Left forelimb (tissue), 1 donor: ENCODE measurements around the gene FLCN.
A peak's percentile ranks its signal among the peaks of the same experiment; 100 is the strongest.
"Not testable (repeated sequence)": the region's sequence is repeated elsewhere in the genome, so short reads cannot be mapped to it uniquely, and the experiment has no call there.

Experiments used
- DNase-seq: peaks from one replicate; pipeline ENCODE4 v3.0.0-alpha.2; 2018; ENCODE audit warnings: low spot score

FLCN gene

GRCh38 chr17:17213775-17214174, 23.2 kb downstream of the FLCN start:
- DNase-seq: no peak

DNA sequence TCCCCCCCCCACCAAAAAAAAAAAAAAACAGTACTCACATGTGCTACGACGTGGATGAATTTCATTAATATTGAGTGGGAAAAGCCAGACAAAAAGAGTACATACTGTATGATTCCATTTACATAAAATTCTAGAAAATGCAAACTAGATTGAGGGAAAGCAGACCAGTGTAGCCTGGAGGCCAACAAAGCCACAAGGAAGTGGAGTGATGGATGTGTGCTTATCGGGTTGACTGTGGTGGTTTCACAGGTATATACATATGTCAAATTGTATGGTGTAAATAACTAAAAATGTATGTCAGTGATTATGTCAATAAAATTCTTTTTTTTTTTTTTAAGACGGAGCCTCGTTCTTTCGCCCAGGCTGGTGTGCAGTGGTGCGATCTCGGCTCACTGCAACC, 29.0 kb downstream of the FLCN start:
- DNase-seq: no peak

DNA sequence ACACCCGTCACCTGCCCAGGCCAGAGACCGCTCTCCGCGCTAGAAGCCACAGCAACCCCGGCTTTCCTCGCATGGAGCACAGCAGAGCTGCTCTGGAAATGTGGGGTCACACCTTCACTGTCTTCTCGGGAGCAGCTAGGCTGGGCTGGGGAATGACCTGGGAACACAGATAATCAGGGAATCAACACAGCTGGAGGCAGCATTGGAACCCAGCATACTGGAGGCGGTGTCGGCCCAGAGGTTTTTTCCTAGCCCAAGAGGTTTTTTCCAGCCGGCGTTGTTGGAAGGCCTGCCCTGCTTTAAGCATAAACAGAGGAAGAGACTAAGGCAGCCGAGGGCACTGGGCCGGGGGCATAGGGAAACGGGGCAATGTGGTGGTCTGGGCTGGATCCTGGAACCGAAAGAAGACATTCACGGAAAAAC, 30.0 kb downstream of the FLCN start:
- no peak for DNase-seq

DNA sequence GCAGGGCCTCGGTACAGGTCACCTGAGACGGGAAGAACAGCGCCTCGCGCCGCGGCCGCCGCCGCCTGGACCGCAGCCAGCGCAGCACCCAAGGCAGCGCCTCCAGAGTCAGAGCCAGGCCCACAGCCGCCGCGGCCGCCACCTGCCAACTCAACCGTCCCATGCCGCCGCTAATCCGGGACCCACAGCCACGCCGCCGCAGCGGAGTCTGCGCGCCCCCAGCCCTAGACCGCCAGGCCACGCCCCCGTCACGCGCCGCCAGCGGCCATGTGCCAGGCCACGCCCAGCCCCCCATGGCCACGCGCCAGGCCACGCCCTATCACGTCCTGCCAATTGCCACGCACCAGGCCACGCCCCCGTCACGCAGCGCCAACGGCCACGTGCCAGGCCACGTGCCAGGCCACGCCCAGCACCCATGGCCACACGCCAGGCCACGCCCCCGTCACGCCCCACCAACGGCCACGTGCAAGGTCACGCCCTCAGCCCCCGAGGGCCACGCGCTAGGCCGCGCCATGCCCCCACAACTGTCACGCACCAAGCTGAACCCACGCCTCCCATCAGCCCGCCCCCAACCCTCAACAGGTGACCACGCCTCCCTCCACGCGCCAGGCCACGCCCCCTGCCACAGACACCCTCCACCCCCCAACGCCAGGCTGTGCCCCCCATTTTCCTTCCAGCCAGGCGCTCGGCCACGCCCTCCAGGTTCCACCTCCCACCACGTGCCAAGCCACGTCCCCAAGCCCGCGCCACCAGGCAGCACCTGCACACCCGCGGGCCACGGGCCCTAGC, 30.6 kb downstream of the FLCN start, which contains the start of gene PLD6:
Gene PLD6, minus strand, starts transcription at position 210 of the 789 bp plus-strand sequence. Its CDS starts 47 bp downstream, at position 163.
- DNase-seq: peak; percentile 79

DNA sequence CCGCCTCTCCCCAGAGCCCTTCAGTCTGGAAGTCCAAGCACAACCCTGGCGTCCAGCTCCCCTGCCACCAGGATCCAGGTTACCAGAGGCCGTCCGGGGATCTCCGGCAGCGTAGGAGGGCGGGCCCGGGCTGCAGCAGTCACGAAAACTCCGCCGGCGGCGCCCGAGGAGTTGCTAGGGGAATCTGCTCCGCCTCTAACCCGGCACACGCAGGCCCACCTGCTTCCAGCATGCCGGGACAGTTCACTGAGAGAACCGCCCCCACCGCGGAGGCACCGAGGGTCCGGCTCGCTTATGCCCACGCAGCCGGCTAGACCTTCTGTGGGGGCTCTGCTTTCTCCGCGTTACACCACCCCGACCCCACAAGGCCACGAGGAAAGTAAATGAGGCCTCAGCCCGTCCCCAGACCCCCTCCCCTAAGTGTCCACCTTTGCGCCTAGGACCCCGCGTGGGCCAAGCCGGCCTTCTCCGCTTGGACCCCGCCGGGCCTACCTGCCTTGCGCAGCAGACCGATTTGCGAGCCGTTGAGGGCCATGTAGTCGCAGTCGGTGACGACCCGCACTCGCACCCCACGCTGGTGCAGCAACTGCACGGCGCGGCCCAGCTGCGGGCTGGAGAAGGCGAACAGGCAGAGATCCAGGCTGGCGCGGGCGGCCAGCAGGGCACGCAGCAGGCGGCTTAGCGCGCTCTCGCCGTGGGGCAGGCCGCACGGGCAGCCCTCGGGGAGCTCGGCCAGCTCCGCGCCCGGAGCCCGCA, 31.4 kb downstream of the FLCN start:
- DNase-seq: peak; percentile 74

DNA sequence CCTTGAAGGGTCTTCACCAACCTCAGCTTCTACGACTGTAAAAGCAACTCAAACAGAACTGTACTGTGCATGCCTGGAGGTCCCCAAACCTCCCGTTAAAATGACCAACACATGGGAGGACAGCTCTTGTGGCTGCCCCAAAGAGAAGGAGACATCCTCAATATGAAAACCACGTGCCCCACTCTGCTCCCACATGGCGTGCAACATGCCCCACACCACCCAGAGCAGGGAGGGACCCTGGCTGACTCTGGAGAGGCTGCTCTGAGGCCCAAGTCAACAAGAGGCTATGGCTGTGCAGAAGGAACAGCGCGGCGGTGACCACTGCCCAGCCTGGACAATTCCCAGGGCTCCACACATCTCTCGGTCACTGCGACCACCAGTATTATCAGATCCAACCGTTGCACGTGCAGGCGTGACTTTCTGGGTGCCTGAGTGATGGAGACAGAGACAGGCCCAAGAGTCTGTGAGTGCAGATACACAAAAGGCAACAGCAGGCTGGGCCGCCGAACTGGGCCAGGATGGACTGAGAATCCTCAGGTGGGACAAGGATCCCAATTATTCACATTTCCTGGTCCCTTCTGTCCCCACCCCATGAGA, 32.2 kb downstream of the FLCN start:
- no peak for DNase-seq

DNA sequence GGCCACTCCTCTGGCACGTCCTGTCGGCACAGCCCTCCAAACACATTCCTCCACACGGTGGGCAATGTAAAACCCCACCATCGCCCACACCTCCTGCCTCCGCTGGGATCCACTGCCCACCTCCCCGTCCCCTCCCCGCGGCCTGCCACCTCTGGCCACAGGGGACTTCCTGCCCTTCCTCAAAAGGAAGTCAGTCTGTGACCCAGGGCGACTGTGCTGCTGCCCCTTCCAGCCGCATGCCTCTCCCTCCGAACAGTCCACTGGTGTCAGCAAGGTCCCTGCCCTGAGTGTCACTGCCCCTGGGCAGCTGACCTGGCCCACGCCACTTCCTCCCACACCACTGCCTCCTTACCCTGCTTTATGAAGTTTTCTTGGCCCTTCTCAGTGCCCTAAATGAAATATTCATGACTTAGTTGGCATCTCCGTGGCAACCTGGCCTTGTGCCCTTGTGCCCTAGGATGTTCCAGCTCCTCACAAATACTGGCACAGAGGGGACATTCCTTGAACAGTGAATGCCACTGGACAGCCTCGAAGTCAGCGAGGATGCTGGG, 32.9 kb downstream of the FLCN start:
- DNase-seq: no peak

GRCh38 chr17:17203173-17203730, 33.7 kb downstream of the FLCN start:
- DNase-seq: no peak

- no peak for DNase-seq
These were observed 35.1 kb downstream of the FLCN start for GRCh38 chr17:17201907-17202306.

GRCh38 chr17:17201271-17201670, 35.7 kb downstream of the FLCN start:
- no peak for DNase-seq

- no peak for DNase-seq
These were observed 36.1 kb downstream of the FLCN start for GRCh38 chr17:17200831-17201230.

DNA sequence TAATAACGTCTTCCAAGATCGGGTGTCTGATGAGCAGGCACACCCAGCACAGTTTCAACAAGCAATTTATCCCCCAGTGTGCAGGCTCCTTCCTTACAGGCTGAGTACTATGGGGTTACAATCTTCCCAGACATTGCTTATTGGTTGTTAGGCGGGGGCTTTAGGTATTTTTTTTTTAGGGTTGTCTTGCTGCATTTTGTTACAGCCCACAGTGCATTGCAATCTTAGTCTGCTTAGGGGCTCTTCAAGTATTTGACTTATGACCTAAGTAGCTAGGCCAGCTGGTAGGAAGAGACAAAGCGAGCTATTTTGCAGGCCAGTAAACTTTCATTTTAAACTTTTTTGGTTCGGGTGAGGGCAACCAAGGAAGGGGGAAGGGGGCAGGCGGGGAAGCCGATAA, 36.7 kb downstream of the FLCN start:
- no peak for DNase-seq

DNA sequence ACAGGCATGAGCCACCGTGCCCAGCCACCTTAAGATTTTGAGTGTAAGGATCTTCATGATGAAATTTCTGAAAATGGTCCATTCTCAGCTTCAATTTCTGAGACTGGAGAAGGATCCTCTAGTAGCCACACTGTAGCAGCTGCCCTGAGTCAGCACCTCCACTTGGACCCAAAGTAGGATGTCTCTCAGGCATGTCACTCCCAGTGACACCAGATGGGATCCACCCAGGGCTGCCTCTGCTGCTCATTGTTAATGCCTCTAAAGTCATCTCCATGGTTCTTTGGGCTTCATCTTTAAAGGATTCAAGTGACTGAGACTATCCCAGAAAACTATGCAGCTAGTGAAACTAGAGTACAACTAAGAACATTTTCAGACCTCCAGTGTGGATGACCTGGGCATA, 38.7 kb downstream of the FLCN start:
- no peak for DNase-seq

- DNase-seq: no peak
These were observed 40.2 kb downstream of the FLCN start for GRCh38 chr17:17196776-17197175.

DNA sequence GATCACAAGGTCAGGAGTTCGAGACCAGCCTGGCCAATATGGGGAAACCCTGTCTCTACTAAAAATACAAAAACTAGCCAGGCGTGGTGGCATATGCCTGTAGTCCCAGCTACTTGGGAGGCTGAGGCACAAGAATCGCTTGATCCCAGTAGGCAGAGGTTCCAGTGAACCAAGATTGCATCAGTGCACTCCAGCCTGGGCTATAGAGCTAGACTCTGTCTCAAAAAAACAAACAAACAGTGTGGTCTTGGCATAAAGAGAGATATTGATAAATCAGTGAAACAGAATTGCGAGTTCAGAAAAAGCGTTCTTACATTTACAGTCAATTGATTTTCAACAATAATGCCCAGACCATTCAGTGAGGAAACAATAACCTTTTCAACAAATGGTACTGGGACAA, 41.5 kb downstream of the FLCN start:
- DNase-seq: not testable (repeated sequence)

DNA sequence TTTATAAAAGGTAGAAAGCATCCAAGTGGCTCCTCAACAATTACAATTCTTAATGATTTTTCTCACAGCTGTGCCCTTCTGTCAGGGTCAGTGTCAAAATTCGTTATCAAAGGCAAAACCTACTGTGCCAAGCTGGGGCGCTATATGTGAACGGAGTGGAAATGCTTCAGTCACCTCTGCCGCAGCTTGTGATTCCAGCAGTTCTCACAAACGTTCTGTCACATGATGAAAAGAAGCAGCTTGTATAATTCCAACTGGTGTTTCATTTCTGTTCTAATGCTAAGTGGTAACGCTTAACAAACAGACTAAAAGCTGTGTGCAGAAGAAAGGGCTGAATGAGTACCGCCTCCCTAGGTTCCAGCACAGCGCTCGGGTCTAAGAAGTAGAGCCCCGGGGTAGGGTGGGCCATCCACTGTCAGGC, 45.0 kb downstream of the FLCN start:
- DNase-seq: no peak

- no peak for DNase-seq
These were observed 45.6 kb downstream of the FLCN start for GRCh38 chr17:17191346-17191792.

GRCh38 chr17:17190188-17190587, 46.8 kb downstream of the FLCN start:
- no peak for DNase-seq

DNA sequence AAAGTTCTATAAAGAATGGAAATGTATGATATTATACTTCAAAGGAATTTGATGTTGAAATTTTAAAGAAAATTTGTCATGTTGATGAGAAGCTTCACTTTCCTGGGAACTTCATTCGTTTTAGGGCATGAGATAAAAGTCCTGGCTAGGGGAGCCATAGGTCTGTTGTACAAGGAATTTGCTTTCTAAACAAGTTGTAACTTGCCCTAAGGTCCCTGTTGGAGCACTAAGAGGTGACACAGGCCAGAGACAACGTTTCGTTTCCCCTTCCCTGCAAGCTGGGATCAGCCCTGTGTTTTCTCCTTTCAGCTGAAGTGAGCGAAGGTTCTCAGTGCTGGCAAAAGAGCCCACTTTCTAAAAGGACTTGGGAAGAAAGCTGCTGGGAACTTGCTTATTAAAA, 47.4 kb downstream of the FLCN start:
- DNase-seq: no peak

DNA sequence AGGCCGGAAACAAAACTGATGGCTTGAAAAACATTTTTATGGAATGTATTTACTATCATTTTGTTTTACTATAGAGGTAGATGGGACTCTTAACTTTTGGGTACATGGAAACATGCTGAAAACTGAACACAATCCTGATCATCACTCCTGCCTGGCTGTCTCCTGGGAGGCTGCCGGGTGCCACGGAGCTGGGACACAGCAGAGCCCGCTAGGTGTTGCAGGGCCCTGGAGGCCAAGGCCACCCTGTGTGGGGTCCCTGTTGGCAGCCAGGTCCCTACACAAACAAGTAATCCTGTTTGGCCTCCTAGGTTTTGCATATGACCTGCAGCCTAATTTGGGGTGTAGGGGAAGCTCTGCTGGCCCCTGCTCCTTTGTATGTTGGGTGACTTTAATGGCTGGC, 48.4 kb downstream of the FLCN start:
- no peak for DNase-seq

DNA sequence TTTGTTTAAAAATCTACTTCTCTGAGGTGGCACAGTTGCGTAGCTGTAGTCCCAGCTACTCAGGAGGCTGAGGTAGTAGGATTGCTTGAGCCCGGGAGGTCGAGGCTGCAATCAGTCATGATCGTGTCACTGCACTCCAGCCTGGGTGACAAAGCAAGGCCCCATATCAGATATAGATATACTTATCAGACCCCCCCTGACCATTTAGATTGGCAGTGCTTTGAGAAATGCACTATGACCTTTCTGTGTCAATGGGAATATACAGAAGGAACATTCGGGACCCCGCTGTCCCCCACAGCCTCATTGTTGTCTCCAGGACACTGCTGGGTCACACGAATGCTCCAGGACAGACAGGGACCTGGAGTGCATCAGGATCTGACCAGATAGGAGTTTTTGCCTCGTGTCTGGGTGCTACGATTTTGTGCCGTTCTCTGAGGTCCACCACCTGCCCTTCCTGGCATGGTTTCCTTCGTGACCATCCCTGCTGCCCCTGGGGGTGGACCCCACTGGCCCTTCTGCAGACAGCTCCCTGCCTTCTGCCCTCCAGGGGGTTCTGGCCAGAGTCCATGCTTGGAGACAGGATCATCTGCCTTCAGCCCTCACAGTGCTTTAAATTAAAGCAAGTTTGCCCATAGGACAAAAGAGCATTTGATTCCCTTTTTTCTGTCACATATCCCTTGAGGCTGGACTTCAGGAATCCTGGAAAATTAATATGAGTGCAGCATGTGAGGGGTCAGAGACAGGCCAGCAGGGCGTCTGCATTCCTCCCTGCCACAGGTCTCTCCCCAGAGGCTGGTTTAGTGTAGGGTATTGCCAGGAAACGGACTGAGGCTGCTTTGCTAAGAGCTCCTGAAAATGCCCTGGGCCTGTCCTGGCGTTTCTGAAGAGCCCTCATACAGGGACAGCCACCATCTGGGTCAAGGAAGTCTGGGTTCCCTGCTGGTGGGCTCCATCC, 50.1 kb downstream of the FLCN start:
- DNase-seq: no peak
